HepG2 (cell line): Measurements from ENCODE around the gene NUBP2. TPM values are rescaled to one million over a fixed set of nuclear protein-coding genes. Genes with fewer than 3 reads are reported as not detected.

ENCODE experiments used
- ARID2 ChIP-seq: sonication (generic); formaldehyde crosslinking; IDR thresholded peaks from 2 replicates; pipeline ENCODE4 v1.8.1; 2022; ENCODE audit warnings: mild to moderate bottlenecking, missing genetic modification reagents, borderline replicate concordance
- ESRRA ChIP-seq: sonication (generic); formaldehyde crosslinking; IDR thresholded peaks from 2 replicates; pipeline ENCODE4 v1.5.1; 2020; ENCODE audit warnings: mild to moderate bottlenecking, low read depth, missing genetic modification reagents
- HDAC1 ChIP-seq: sonication (generic); formaldehyde crosslinking; IDR thresholded peaks from 2 replicates; pipeline ENCODE4 v1.5.1; 2020; ENCODE audit warnings: mild to moderate bottlenecking, missing genetic modification reagents
- MED8 ChIP-seq: sonication (generic); formaldehyde crosslinking; IDR thresholded peaks from 2 replicates; pipeline ENCODE4 v1.8.1; 2023; ENCODE audit warnings: mild to moderate bottlenecking, missing genetic modification reagents; ENCODE audit not compliant: insufficient replicate concordance
- MTA3 ChIP-seq: sonication (generic); formaldehyde crosslinking; IDR thresholded peaks from 2 replicates; pipeline ENCODE4 v1.4.0; 2020; ENCODE audit warnings: missing genetic modification reagents
- NBN ChIP-seq: fragments of 450-650 bp; conservative IDR thresholded peaks from 2 replicates; pipeline ENCODE4 v1.6.1; 2017
- NFIC ChIP-seq: IDR thresholded peaks from 2 replicates; pipeline ENCODE4 v1.6.1; 2012; ENCODE audit warnings: mild to moderate bottlenecking, low read length, inconsistent platforms
- PAF1 ChIP-seq: IDR thresholded peaks from 2 replicates; pipeline ENCODE4 v1.6.1; 2016; ENCODE audit warnings: missing genetic modification reagents, missing compliant biosample characterization
- RFX5 ChIP-seq: IDR thresholded peaks from 2 replicates; pipeline ENCODE4 v1.6.1; 2011; ENCODE audit warnings: low read depth, low read length, improper control_type of control experiment
- RFXAP ChIP-seq: sonication (generic); formaldehyde crosslinking; IDR thresholded peaks from 2 replicates; pipeline ENCODE4 v1.4.0; 2020; ENCODE audit warnings: missing genetic modification reagents, borderline replicate concordance
- SRSF4 ChIP-seq: fragments of 200-400 bp; formaldehyde crosslinking; IDR thresholded peaks from one replicate; pipeline ENCODE4 v1.6.1; 2018; ENCODE audit warnings: mild to moderate bottlenecking, low read depth, low read length, moderate library complexity; ENCODE audit not compliant: poor library complexity, severe bottlenecking
- ZBTB38 ChIP-seq: sonication (generic); formaldehyde crosslinking; IDR thresholded peaks from 2 replicates; pipeline ENCODE4 v1.5.1; 2020; ENCODE audit warnings: mild to moderate bottlenecking, missing genetic modification reagents
- ZNF264 ChIP-seq: sonication (generic); formaldehyde crosslinking; IDR thresholded peaks from 2 replicates; pipeline ENCODE4 v1.4.0; 2020; ENCODE audit warnings: missing genetic modification reagents
- ZNF350 ChIP-seq: sonication (generic); formaldehyde crosslinking; IDR thresholded peaks from 2 replicates; pipeline ENCODE4 v1.4.0; 2020; ENCODE audit warnings: mild to moderate bottlenecking, low read depth, missing genetic modification reagents, borderline replicate concordance
- ZNF446 ChIP-seq: sonication (generic); formaldehyde crosslinking; IDR thresholded peaks from 2 replicates; pipeline ENCODE4 v1.5.0; 2020; ENCODE audit warnings: mild to moderate bottlenecking, missing genetic modification reagents
- ZNF562 ChIP-seq: sonication (generic); formaldehyde crosslinking; IDR thresholded peaks from 2 replicates; pipeline ENCODE4 v1.8.0; 2022; ENCODE audit warnings: missing genetic modification reagents, borderline replicate concordance
- ZNF768 ChIP-seq: sonication (generic); formaldehyde crosslinking; IDR thresholded peaks from 2 replicates; pipeline ENCODE4 v1.4.0; 2020; ENCODE audit warnings: missing genetic modification reagents
- ZNF772 ChIP-seq: sonication (generic); formaldehyde crosslinking; IDR thresholded peaks from 2 replicates; pipeline ENCODE4 v1.5.0; 2020; ENCODE audit warnings: mild to moderate bottlenecking, missing genetic modification reagents
- ZNF780A ChIP-seq: sonication (generic); formaldehyde crosslinking; IDR thresholded peaks from 2 replicates; pipeline ENCODE4 v1.8.0; 2022; ENCODE audit warnings: mild to moderate bottlenecking, missing genetic modification reagents, moderate library complexity
- ZNF83 ChIP-seq: sonication (generic); formaldehyde crosslinking; IDR thresholded peaks from 2 replicates; pipeline ENCODE4 v1.4.0; 2020; ENCODE audit warnings: missing genetic modification reagents, mild to moderate bottlenecking, borderline replicate concordance
- polyA plus RNA-seq, 8 experiments: library from polyadenylated mRNA; depleted of rRNA in 3 of 8; stranded (reverse) in 7 of 8; unstranded in 1 of 8; fragments of >200 nt; fragmentation: Illumina TruSeq in 4 of 8; extraction: Trizol in 4 of 8; gene quantifications; 2 replicates each; pipeline versions ENCODE4 v1.2.1 to v1.2.3, GENCODE V29; 2011 to 2016; ENCODE audit warnings: low read depth in 4 of 8, missing spikeins in 1 of 8, mixed read lengths in 1 of 8; ENCODE audit not compliant: insufficient read depth in 1 of 8
- total RNA-seq, 5 experiments: library from RNA; depleted of rRNA; stranded (reverse); fragments of >200 nt; fragmentation: Illumina TruSeq; extraction: Trizol; gene quantifications; 2 replicates each; pipeline ENCODE4 v1.2.3, GENCODE V29; 2016; ENCODE audit warnings: low read depth in 1 of 5
- TF ChIP-seq, protein P1 (sequence below): sonication (generic); formaldehyde crosslinking; IDR thresholded peaks from 2 replicates; pipeline ENCODE4 v1.5.0; 2020; ENCODE audit warnings: mild to moderate bottlenecking, missing genetic modification reagents, borderline replicate concordance
- TF ChIP-seq, protein P2 (sequence below): sonication (generic); formaldehyde crosslinking; conservative IDR thresholded peaks from 2 replicates; pipeline ENCODE4 v1.4.0; 2020; ENCODE audit warnings: mild to moderate bottlenecking, missing genetic modification reagents, moderate library complexity
- TF ChIP-seq, protein P3 (sequence below): sonication (generic); formaldehyde crosslinking; IDR thresholded peaks from 2 replicates; pipeline ENCODE4 v1.5.0; 2020; ENCODE audit warnings: missing genetic modification reagents, mild to moderate bottlenecking, borderline replicate concordance

Gene NUBP2
- total and polyA plus RNA-seq, 2 of the 13 experiments (the other 11 are each of a cell fraction or from before 2014, with no cell fraction given): 25.7 to 61.5 TPM

DNA sequence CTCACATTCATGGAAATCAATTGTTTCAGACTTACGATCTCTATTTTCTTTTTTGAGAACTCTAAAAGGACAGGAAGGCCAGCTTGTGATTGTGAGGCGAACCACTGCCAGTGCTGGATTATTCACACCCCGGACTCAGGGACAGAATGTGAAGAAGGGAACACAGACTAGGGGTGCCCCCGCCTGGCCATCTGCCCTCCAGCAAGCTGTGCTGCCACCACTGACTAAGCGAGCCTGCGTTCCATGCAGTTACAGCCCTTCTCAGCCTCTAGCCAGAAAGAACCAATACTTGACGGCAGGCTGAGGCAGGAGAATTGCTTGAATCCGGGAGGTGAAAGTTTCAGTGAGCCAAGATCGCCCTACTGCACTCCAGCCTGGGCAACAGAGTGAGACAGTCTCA lies 41.1 kb downstream of the NUBP2 start (continued):
- TF ChIP-seq MED8 (CRISPR knock-in tag) (no peak), ZNF350 (CRISPR knock-in tag) (peak; percentile 42; the same call in 1 of the 2 replicates), ZNF772 (CRISPR knock-in tag) (0 out of 2 replicates have a peak, but pooled peaks have one; percentile 50), NBN (no peak), ZNF780A (CRISPR knock-in tag) (no peak), ZNF768 (CRISPR knock-in tag) (no peak), ZNF446 (CRISPR knock-in tag) (no peak), ARID2 (CRISPR knock-in tag) (no peak), PAF1 (CRISPR knock-in tag) (no peak), HDAC1 (CRISPR knock-in tag) (peak; percentile 61; the same call in 1 of the 2 replicates), RFXAP (no peak), SRSF4 (no peak), ZNF264 (CRISPR knock-in tag) (peak; percentile 28; the same call in 1 of the 2 replicates), ESRRA (CRISPR knock-in tag) (no peak), NFIC (no peak), ZNF83 (no peak), RFX5 (no peak), MTA3 (CRISPR knock-in tag) (no peak), ZBTB38 (CRISPR knock-in tag) (peak; percentile 31; the same call in 1 of the 2 replicates), ZNF562 (CRISPR knock-in tag) (no peak)
- TF ChIP-seq, protein P1, sequence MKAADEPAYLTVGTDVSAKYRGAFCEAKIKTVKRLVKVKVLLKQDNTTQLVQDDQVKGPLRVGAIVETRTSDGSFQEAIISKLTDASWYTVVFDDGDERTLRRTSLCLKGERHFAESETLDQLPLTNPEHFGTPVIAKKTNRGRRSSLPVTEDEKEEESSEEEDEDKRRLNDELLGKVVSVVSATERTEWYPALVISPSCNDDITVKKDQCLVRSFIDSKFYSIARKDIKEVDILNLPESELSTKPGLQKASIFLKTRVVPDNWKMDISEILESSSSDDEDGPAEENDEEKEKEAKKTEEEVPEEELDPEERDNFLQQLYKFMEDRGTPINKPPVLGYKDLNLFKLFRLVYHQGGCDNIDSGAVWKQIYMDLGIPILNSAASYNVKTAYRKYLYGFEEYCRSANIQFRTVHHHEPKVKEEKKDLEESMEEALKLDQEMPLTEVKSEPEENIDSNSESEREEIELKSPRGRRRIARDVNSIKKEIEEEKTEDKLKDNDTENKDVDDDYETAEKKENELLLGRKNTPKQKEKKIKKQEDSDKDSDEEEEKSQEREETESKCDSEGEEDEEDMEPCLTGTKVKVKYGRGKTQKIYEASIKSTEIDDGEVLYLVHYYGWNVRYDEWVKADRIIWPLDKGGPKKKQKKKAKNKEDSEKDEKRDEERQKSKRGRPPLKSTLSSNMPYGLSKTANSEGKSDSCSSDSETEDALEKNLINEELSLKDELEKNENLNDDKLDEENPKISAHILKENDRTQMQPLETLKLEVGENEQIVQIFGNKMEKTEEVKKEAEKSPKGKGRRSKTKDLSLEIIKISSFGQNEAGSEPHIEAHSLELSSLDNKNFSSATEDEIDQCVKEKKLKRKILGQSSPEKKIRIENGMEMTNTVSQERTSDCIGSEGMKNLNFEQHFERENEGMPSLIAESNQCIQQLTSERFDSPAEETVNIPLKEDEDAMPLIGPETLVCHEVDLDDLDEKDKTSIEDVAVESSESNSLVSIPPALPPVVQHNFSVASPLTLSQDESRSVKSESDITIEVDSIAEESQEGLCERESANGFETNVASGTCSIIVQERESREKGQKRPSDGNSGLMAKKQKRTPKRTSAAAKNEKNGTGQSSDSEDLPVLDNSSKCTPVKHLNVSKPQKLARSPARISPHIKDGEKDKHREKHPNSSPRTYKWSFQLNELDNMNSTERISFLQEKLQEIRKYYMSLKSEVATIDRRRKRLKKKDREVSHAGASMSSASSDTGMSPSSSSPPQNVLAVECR (CRISPR knock-in tag): peak; percentile 60; the same call in 1 of the 2 replicates
- TF ChIP-seq, protein P2, sequence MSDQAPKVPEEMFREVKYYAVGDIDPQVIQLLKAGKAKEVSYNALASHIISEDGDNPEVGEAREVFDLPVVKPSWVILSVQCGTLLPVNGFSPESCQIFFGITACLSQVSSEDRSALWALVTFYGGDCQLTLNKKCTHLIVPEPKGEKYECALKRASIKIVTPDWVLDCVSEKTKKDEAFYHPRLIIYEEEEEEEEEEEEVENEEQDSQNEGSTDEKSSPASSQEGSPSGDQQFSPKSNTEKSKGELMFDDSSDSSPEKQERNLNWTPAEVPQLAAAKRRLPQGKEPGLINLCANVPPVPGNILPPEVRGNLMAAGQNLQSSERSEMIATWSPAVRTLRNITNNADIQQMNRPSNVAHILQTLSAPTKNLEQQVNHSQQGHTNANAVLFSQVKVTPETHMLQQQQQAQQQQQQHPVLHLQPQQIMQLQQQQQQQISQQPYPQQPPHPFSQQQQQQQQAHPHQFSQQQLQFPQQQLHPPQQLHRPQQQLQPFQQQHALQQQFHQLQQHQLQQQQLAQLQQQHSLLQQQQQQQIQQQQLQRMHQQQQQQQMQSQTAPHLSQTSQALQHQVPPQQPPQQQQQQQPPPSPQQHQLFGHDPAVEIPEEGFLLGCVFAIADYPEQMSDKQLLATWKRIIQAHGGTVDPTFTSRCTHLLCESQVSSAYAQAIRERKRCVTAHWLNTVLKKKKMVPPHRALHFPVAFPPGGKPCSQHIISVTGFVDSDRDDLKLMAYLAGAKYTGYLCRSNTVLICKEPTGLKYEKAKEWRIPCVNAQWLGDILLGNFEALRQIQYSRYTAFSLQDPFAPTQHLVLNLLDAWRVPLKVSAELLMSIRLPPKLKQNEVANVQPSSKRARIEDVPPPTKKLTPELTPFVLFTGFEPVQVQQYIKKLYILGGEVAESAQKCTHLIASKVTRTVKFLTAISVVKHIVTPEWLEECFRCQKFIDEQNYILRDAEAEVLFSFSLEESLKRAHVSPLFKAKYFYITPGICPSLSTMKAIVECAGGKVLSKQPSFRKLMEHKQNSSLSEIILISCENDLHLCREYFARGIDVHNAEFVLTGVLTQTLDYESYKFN (CRISPR knock-in tag): no peak
- TF ChIP-seq, protein P3, sequence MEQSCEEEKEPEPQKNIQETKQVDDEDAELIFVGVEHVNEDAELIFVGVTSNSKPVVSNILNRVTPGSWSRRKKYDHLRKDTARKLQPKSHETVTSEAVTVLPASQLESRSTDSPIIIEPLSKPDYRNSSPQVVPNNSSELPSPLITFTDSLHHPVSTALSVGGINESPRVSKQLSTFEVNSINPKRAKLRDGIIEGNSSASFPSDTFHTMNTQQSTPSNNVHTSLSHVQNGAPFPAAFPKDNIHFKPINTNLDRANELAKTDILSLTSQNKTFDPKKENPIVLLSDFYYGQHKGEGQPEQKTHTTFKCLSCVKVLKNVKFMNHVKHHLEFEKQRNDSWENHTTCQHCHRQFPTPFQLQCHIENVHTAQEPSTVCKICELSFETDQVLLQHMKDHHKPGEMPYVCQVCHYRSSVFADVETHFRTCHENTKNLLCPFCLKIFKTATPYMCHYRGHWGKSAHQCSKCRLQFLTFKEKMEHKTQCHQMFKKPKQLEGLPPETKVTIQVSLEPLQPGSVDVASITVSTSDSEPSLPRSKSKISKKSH (CRISPR knock-in tag): no peak; the same call in 1 of the 2 replicates
